Measurements from ENCODE around the gene ALDH3B1.

Gene ALDH3B1

DNA sequence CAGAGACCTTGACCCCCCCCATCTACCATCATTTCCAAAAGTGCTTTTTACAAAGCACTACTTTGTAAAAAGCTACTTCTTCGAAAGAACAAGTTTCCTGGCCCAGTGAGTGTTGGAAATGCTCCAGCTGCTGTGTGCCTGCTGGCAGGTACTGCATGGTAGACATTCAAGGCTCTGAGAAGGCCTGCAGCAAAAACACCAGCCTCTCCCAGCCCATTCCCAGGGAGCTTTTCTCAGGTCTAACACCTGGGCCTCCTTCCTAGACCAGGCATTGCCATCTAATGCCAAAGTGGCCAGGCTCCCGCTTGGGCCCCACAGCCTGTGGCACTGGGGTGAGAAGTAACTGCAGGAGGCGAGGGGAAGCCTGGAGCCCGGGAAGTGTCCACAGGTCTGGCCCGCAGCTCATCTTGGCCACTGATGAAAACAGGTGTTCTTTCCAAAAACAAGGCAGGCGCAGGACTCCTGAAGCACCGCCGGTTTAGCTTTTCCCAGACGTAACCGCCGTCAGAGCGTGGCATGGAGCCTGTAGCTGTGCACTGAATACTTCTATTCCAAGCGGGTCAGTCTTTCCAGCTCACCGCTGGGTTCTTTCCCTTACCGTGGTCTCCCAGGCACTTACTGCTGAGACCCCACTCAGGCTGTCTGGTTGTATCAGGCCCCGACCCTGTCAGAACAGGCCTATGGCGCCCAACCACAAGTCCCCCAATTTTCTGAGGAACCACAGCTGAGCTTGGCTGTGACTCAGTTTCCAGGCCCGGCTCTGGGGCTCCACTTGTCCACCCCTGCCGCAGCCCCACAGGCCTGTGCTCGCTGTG, 27.5 kb downstream of the ALDH3B1 start:
- TF ChIP-seq CSDC2 (CRISPR knock-in tag; IDR thresholded peaks at IDR 0.05) (no peak), ZNF8 (CRISPR knock-in tag; IDR thresholded peaks at IDR 0.05) (no peak), ZC3H10 (CRISPR knock-in tag; IDR thresholded peaks at IDR 0.05) (no peak), ARNTL (CRISPR knock-in tag; IDR thresholded peaks at IDR 0.05; ENCODE audit: borderline replicate concordance, low read depth) (no peak), RARB (CRISPR knock-in tag; IDR thresholded peaks at IDR 0.05) (no peak)
- TF ChIP-seq, protein P1, sequence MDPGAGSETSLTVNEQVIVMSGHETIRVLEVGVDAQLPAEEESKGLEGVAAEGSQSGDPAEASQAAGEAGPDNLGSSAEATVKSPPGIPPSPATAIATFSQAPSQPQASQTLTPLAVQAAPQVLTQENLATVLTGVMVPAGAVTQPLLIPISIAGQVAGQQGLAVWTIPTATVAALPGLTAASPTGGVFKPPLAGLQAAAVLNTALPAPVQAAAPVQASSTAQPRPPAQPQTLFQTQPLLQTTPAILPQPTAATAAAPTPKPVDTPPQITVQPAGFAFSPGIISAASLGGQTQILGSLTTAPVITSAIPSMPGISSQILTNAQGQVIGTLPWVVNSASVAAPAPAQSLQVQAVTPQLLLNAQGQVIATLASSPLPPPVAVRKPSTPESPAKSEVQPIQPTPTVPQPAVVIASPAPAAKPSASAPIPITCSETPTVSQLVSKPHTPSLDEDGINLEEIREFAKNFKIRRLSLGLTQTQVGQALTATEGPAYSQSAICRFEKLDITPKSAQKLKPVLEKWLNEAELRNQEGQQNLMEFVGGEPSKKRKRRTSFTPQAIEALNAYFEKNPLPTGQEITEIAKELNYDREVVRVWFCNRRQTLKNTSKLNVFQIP (CRISPR knock-in tag; IDR thresholded peaks at IDR 0.05; ENCODE audit: borderline replicate concordance, low read depth) = no peak
- no peak for ATAC-seq

DNA sequence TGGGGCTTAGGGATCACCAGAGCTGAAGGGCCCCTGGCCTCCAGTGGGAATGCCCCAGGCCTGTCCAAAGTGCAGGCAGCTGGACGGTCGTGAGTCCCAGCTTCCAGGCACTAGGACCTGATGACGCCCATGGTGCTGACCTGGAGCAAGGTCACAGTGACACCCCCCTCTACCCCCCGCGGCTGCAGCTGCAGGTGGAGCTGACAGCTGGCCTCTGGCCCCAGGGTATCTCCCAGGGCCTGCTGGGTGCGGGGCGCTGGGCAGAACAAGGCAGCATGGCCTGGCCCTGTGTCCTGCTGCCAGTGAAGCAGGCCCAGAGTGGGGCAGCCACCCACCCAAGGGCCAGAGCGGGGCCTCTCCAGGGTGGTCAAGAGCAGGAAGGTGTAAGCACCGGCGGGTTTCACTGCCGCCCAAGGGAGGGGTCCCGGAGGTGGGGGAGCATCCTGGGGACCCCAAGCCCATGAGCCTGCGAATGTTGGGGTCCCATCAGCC, 28.1 kb downstream of the ALDH3B1 start:
- ATAC-seq = peak; percentile 11
- no peak for TF ChIP-seq ZC3H10 (CRISPR knock-in tag; IDR thresholded peaks at IDR 0.05)
- TF ChIP-seq, protein P2, sequence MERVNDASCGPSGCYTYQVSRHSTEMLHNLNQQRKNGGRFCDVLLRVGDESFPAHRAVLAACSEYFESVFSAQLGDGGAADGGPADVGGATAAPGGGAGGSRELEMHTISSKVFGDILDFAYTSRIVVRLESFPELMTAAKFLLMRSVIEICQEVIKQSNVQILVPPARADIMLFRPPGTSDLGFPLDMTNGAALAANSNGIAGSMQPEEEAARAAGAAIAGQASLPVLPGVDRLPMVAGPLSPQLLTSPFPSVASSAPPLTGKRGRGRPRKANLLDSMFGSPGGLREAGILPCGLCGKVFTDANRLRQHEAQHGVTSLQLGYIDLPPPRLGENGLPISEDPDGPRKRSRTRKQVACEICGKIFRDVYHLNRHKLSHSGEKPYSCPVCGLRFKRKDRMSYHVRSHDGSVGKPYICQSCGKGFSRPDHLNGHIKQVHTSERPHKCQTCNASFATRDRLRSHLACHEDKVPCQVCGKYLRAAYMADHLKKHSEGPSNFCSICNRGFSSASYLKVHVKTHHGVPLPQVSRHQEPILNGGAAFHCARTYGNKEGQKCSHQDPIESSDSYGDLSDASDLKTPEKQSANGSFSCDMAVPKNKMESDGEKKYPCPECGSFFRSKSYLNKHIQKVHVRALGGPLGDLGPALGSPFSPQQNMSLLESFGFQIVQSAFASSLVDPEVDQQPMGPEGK (CRISPR knock-in tag; IDR thresholded peaks at IDR 0.05; ENCODE audit: borderline replicate concordance) = no peak
- TF ChIP-seq, protein P1 (CRISPR knock-in tag; IDR thresholded peaks at IDR 0.05; ENCODE audit: borderline replicate concordance, low read depth) = no peak
- no peak for TF ChIP-seq ISL1 (CRISPR knock-in tag; IDR thresholded peaks at IDR 0.05)
- TF ChIP-seq RARB (CRISPR knock-in tag; IDR thresholded peaks at IDR 0.05) = no peak
- no peak for TF ChIP-seq GLIS3 (CRISPR knock-in tag; IDR thresholded peaks at IDR 0.05)
- TF ChIP-seq CSRNP3 (CRISPR knock-in tag; IDR thresholded peaks at IDR 0.05) = no peak
- TF ChIP-seq ZNF70 (CRISPR knock-in tag; IDR thresholded peaks at IDR 0.05) = no peak
- TF ChIP-seq TCF4 (CRISPR knock-in tag; IDR thresholded peaks at IDR 0.05; ENCODE audit: borderline replicate concordance) = no peak
- no peak for TF ChIP-seq ARNTL (CRISPR knock-in tag; IDR thresholded peaks at IDR 0.05; ENCODE audit: borderline replicate concordance, low read depth)
- no peak for TF ChIP-seq ZFP30 (CRISPR knock-in tag; IDR thresholded peaks at IDR 0.05)
- no peak for TF ChIP-seq SNAI2 (CRISPR knock-in tag; IDR thresholded peaks at IDR 0.05)

- ATAC-seq = peak; percentile 4; the same call in 2 of the 3 replicates
- no peak for TF ChIP-seq TOX (CRISPR knock-in tag; IDR thresholded peaks at IDR 0.05; ENCODE audit: borderline replicate concordance)
- no peak for TF ChIP-seq ESRRG (CRISPR knock-in tag; IDR thresholded peaks at IDR 0.05)
- TF ChIP-seq, protein P3, sequence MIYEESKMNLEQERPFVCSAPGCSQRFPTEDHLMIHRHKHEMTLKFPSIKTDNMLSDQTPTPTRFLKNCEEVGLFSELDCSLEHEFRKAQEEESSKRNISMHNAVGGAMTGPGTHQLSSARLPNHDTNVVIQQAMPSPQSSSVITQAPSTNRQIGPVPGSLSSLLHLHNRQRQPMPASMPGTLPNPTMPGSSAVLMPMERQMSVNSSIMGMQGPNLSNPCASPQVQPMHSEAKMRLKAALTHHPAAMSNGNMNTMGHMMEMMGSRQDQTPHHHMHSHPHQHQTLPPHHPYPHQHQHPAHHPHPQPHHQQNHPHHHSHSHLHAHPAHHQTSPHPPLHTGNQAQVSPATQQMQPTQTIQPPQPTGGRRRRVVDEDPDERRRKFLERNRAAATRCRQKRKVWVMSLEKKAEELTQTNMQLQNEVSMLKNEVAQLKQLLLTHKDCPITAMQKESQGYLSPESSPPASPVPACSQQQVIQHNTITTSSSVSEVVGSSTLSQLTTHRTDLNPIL (CRISPR knock-in tag; IDR thresholded peaks at IDR 0.05; ENCODE audit: low read depth) = no peak
- no peak for TF ChIP-seq ISL1 (CRISPR knock-in tag; IDR thresholded peaks at IDR 0.05)
- TF ChIP-seq ZFP30 (CRISPR knock-in tag; IDR thresholded peaks at IDR 0.05) = no peak
These were observed 28.8 kb downstream of the ALDH3B1 start, which contains the start of gene TCIRG1 for GRCh38 chr11:68038718-68039525. Gene TCIRG1, plus strand, starts transcription at chr11:68039025. Its CDS starts 2,247 bp downstream, at chr11:68041272.
